Activated naive CD8-positive, alpha-beta T cell treated with anti-CD3 and anti-CD28 coated beads for 36 hours (primary cell): ENCODE results near the gene FABP7. TPM values are rescaled to one million over a fixed set of nuclear protein-coding genes. Genes with fewer than 3 reads are reported as not detected.
"Not testable (repeated sequence)": the region's sequence is repeated elsewhere in the genome, so short reads cannot be mapped to it uniquely, and the experiment has no call there.

Experiments used
- DNase-seq: peaks from one replicate; pipeline ENCODE4 v3.0.0; 2021
- H3K27ac Mint-ChIP-seq: one replicate; pipeline ENCODE4 v1.8.0; 2022; ENCODE audit warnings: mild to moderate bottlenecking, moderate library complexity, mixed read lengths
- H3K27me3 Mint-ChIP-seq: one replicate; pipeline ENCODE4 v1.8.0; 2022; ENCODE audit warnings: mild to moderate bottlenecking, mixed read lengths
- H3K36me3 Mint-ChIP-seq: one replicate; pipeline ENCODE4 v1.8.0; 2021; ENCODE audit warnings: mild to moderate bottlenecking, mixed read lengths
- H3K4me1 Mint-ChIP-seq: one replicate; pipeline ENCODE4 v1.8.0; 2021; ENCODE audit warnings: mixed read lengths
- H3K4me3 Mint-ChIP-seq: one replicate; pipeline ENCODE4 v1.8.0; 2022; ENCODE audit warnings: mild to moderate bottlenecking, moderate library complexity, mixed read lengths
- H3K9me3 Mint-ChIP-seq: one replicate; pipeline ENCODE4 v1.8.0; 2022; ENCODE audit warnings: mixed read lengths
- total RNA-seq, 2 experiments: library from RNA; stranded (reverse); gene quantifications; one replicate each; pipeline ENCODE4 v1.2.3, GENCODE V29; 2021

The FABP7 gene
- not detected for total RNA-seq

DNA sequence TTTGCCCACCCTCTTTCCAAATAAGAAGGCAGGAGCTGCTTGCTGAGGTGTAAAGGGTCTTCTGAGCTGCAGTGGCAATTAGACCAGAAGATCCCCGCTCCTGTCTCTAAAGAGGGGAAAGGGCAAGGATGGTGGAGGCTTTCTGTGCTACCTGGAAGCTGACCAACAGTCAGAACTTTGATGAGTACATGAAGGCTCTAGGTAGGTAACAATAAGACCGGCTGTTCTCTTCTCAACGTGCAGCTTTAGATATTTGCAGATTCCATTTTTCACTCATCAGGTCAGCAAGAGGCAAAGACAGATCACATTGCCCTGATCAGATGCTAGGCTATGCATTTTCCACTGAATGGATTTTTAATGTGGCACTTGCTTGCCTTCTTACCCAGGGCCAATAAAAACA lies at the start of gene FABP7:
FABP7 (plus strand) TSS at position 50 of the 400 bp plus-strand sequence; CDS start at position 129, 79 bp downstream.
- Mint-ChIP-seq H3K27me3 (peaks cover 29% of the 10 kb centered on the region), H3K36me3 (no peaks in the 10 kb centered on the region), H3K4me3 (no peak within 1 kb of the TSS), H3K27ac (no peak within 1 kb of the TSS), H3K4me1 (no peaks in the 10 kb centered on the region), H3K9me3 (peaks cover 3% of the 10 kb centered on the region)
- no peak for DNase-seq

GRCh38 chr6:122730334-122730733 lies 49.2 kb upstream of the FABP7 start:
- H3K4me3 Mint-ChIP-seq: no peak overlapping the region
- no peak overlapping the region for H3K27ac Mint-ChIP-seq
- H3K36me3 Mint-ChIP-seq: no peaks in the 10 kb centered on the region
- no peak for DNase-seq
- H3K9me3 Mint-ChIP-seq: no peaks in the 10 kb centered on the region
- H3K4me1 Mint-ChIP-seq: peaks cover 2% of the 10 kb centered on the region
- peaks cover 24% of the 10 kb centered on the region for H3K27me3 Mint-ChIP-seq

DNA sequence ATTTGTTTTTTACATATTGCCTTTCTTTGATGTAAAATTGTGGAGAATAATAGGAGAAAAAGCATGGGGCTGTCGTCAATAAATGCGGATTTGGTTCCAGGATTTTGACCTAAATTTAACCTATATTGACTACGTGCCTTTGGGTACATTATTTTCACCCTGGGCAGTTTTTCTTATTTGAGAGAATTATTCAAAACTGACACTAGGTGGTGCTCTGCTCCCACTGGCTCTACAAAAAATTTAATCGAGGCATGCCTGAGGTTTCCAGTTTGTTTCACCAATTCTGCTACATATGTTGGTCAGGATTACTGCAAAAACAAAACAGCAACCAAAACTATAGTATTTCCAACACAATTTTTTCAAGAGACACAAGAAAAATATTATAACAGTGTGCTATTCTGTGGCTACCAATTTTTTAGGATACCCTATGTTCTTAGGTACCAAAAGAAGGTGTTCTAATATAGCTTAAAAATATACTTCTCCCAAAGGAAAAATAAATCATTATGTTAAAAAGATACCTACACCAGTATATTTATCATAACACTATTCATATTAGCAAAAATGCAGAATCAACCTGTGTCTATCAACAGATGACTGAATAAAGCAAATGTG lies 48.6 kb upstream of the FABP7 start:
- Mint-ChIP-seq H3K27ac (no peak overlapping the region), H3K36me3 (no peaks in the 10 kb centered on the region), H3K4me3 (no peak overlapping the region), H3K4me1 (peaks cover 2% of the 10 kb centered on the region), H3K9me3 (no peaks in the 10 kb centered on the region), H3K27me3 (peaks cover 24% of the 10 kb centered on the region)
- DNase-seq: no peak

DNA sequence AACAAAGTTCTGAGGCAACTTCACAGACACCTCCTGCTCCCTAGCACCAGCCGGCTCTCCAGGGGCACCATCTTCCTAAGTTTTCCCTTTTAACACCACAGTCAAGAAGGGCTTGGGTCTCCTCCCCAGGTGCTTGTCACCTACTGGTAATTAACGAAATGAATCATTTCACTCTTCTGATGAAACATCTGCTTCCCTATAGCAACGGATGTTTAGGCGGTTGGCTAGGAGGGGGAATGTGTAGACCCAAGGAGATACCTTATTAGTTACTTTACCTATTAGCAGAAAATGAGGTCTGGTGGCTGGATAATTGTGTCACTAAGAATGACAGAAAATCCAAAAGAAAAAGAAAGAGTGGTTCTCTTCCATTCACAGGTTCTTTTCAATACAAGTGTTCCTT lies 46.3 kb upstream of the FABP7 start:
- Mint-ChIP-seq H3K9me3 (no peaks in the 10 kb centered on the region), H3K36me3 (no peaks in the 10 kb centered on the region), H3K27me3 (peaks cover 17% of the 10 kb centered on the region), H3K27ac (no peak overlapping the region), H3K4me3 (no peak overlapping the region), H3K4me1 (peaks cover 2% of the 10 kb centered on the region)
- DNase-seq: no peak

GRCh38 chr6:122734529-122735395 lies 44.8 kb upstream of the FABP7 start:
- peaks cover 2% of the 10 kb centered on the region for H3K4me1 Mint-ChIP-seq
- peaks cover 17% of the 10 kb centered on the region for H3K27me3 Mint-ChIP-seq
- no peaks in the 10 kb centered on the region for H3K9me3 Mint-ChIP-seq
- no peak overlapping the region for H3K27ac Mint-ChIP-seq
- H3K4me3 Mint-ChIP-seq: no peak overlapping the region
- DNase-seq: no peak
- no peaks in the 10 kb centered on the region for H3K36me3 Mint-ChIP-seq

DNA sequence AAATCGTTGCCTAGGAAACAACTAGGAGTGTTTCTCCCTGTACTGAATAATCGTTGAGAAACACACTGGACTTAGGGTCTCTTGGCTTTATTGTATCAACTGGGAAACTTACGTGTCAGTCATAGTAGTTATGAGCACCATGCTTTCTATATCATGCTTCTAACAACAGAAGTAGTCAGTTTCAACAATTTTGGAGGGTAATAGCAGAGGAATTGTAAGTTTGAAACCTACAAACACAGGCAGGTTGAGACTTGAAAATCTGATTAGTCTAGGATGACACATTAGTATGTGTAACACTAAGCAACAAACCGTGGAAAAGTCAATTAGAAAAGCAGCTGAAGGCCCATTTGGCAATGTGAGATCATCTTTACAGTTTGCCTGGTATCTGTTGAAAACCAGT lies 43.9 kb upstream of the FABP7 start:
- peaks cover 2% of the 10 kb centered on the region for H3K4me1 Mint-ChIP-seq
- no peaks in the 10 kb centered on the region for H3K36me3 Mint-ChIP-seq
- H3K27me3 Mint-ChIP-seq: peaks cover 17% of the 10 kb centered on the region
- no peak overlapping the region for H3K27ac Mint-ChIP-seq
- no peak overlapping the region for H3K4me3 Mint-ChIP-seq
- H3K9me3 Mint-ChIP-seq: no peaks in the 10 kb centered on the region
- no peak for DNase-seq

- Mint-ChIP-seq H3K36me3 (no peaks in the 10 kb centered on the region), H3K4me1 (peaks cover 2% of the 10 kb centered on the region), H3K4me3 (no peak overlapping the region), H3K27ac (no peak overlapping the region), H3K27me3 (peaks cover 17% of the 10 kb centered on the region), H3K9me3 (no peaks in the 10 kb centered on the region)
- no peak for DNase-seq
Measured at GRCh38 chr6:122736163-122736562, 43.4 kb upstream of the FABP7 start.

DNA sequence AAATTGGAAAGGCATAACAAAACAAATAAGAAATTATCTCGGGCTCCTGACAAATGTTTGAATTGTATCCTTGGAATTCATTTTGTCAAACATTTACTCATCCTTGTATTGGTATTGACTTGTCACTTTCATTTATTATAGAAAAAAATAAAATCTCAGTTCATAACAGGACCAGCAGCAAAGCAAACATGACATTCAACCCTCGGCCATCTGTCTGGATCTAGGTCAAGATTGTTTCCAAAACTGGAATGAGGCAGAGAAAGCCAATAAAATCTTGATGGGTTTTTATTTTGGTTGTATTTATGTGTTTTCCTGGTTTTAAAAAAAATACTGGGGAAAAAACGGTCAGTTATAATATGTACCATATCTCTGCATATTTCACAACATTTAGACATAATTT lies 42.9 kb upstream of the FABP7 start:
- no peak for DNase-seq
- H3K9me3 Mint-ChIP-seq: no peaks in the 10 kb centered on the region
- no peak overlapping the region for H3K4me3 Mint-ChIP-seq
- no peaks in the 10 kb centered on the region for H3K36me3 Mint-ChIP-seq
- H3K27me3 Mint-ChIP-seq: peaks cover 17% of the 10 kb centered on the region
- H3K27ac Mint-ChIP-seq: no peak overlapping the region
- peaks cover 2% of the 10 kb centered on the region for H3K4me1 Mint-ChIP-seq

GRCh38 chr6:122740091-122740490 lies 39.4 kb upstream of the FABP7 start:
- H3K27me3 Mint-ChIP-seq: peaks cover under 1% of the 10 kb centered on the region
- H3K36me3 Mint-ChIP-seq: no peaks in the 10 kb centered on the region
- H3K4me1 Mint-ChIP-seq: no peaks in the 10 kb centered on the region
- H3K27ac Mint-ChIP-seq: no peak overlapping the region
- no peak overlapping the region for H3K4me3 Mint-ChIP-seq
- no peaks in the 10 kb centered on the region for H3K9me3 Mint-ChIP-seq
- DNase-seq: no peak

- Mint-ChIP-seq H3K4me3 (no peak overlapping the region), H3K4me1 (no peaks in the 10 kb centered on the region), H3K9me3 (no peaks in the 10 kb centered on the region), H3K36me3 (no peaks in the 10 kb centered on the region), H3K27me3 (no peaks in the 10 kb centered on the region), H3K27ac (no peak overlapping the region)
- no peak for DNase-seq
Measured at GRCh38 chr6:122740936-122741335, 38.6 kb upstream of the FABP7 start.

- not testable (repeated sequence) for H3K27me3 Mint-ChIP-seq, H3K36me3 Mint-ChIP-seq, H3K27ac Mint-ChIP-seq, H3K4me1 Mint-ChIP-seq, H3K4me3 Mint-ChIP-seq, H3K9me3 Mint-ChIP-seq, DNase-seq
Measured at GRCh38 chr6:122744247-122744646, 35.3 kb upstream of the FABP7 start.

DNA sequence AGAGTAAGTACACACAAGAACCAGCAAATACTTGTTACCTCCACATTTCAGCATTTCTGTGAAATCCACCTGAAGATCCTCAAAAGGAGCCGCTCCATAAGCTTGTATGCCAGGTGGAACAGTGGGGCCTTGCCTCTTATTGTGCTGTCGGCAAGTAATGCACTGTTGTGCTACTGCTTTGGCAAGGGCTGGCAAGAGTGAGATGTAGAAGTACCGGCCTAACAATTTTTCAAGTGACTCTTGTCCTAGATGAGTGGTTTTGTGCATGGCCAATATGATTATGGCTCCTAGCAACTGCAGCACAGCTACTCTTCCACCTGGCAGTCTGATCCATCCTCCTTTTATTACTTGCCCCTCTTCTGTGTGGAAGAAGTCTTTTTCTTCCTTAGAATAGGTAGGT lies 34.7 kb upstream of the FABP7 start:
- H3K4me1 Mint-ChIP-seq, H3K27me3 Mint-ChIP-seq, H3K36me3 Mint-ChIP-seq, DNase-seq, H3K9me3 Mint-ChIP-seq, H3K27ac Mint-ChIP-seq, H3K4me3 Mint-ChIP-seq: not testable (repeated sequence)

GRCh38 chr6:122746688-122747087 lies 32.8 kb upstream of the FABP7 start:
- H3K36me3 Mint-ChIP-seq: peaks cover 3% of the 10 kb centered on the region
- H3K9me3 Mint-ChIP-seq: peaks cover 7% of the 10 kb centered on the region

DNA sequence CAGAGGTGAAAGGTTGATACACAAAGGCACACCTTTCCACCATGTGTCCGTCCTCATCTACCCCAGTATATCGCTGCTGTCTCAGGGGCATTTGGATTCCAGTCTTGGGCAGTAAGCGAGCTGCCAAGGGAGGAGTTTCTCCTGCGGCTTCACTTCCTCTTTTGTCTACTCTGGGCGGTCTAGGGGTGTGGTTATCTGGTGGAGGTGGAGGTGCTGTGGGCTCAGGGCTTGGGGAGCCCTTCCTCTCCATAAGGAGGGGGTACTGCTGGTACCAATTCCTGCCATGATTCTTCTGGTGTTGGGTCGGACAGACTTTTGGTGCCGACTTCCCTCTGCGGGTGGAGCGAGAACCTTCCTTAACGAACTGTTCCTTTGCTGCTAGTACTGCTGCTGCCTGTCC lies 31.9 kb upstream of the FABP7 start:
- no peak for DNase-seq
- H3K4me1 Mint-ChIP-seq: peaks cover 29% of the 10 kb centered on the region
- H3K36me3 Mint-ChIP-seq: peaks cover 3% of the 10 kb centered on the region
- no peak overlapping the region for H3K4me3 Mint-ChIP-seq
- no peaks in the 10 kb centered on the region for H3K27me3 Mint-ChIP-seq
- H3K9me3 Mint-ChIP-seq: peaks cover 7% of the 10 kb centered on the region
- H3K27ac Mint-ChIP-seq: peak overlapping the region; percentile 38

More at GRCh38 chr6:122746688-122747087, 32.8 kb upstream of the FABP7 start:
- Mint-ChIP-seq H3K4me3 (no peak overlapping the region), H3K27ac (no peak overlapping the region), H3K27me3 (no peaks in the 10 kb centered on the region), H3K4me1 (peaks cover 22% of the 10 kb centered on the region)
- no peak for DNase-seq

GRCh38 chr6:122748945-122749344 lies 30.6 kb upstream of the FABP7 start:
- H3K27me3 Mint-ChIP-seq, H3K9me3 Mint-ChIP-seq, H3K36me3 Mint-ChIP-seq, DNase-seq, H3K27ac Mint-ChIP-seq, H3K4me3 Mint-ChIP-seq: not testable (repeated sequence)
- H3K4me1 Mint-ChIP-seq: peaks cover 39% of the 10 kb centered on the region
